HEK293 (cell line): Measurements from ENCODE around the gene FRMD8.

ENCODE experiments used
- CTCF ChIP-seq: fragments of 450-650 bp; formaldehyde crosslinking; IDR thresholded peaks from 2 replicates; pipeline ENCODE4 v1.5.1; 2016; ENCODE audit warnings: missing biosample characterization, missing genetic modification characterization
- MEIS1 ChIP-seq: sonication (generic); formaldehyde crosslinking; IDR thresholded peaks from 2 replicates; pipeline ENCODE4 v1.8.1; 2022; ENCODE audit warnings: missing genetic modification reagents, mild to moderate bottlenecking, borderline replicate concordance
- PRDM10 ChIP-seq: fragments of 450-650 bp; formaldehyde crosslinking; IDR thresholded peaks from 2 replicates; pipeline ENCODE4 v1.5.1; 2016; ENCODE audit warnings: missing biosample characterization, missing genetic modification characterization
- PRDM4 ChIP-seq: fragments of 450-650 bp; formaldehyde crosslinking; IDR thresholded peaks from 2 replicates; pipeline ENCODE4 v1.5.1; 2017; ENCODE audit warnings: missing biosample characterization, missing genetic modification characterization
- ZBTB26 ChIP-seq: fragments of 450-650 bp; formaldehyde crosslinking; optimal IDR thresholded peaks from 2 replicates; pipeline ENCODE3; 2016; ENCODE audit warnings: missing biosample characterization, mild to moderate bottlenecking, missing genetic modification characterization
- ZNF280D ChIP-seq: fragments of 450-650 bp; formaldehyde crosslinking; IDR thresholded peaks from 2 replicates; pipeline ENCODE4 v1.5.1; 2016; ENCODE audit warnings: missing biosample characterization, missing genetic modification characterization
- ZNF549 ChIP-seq: fragments of 450-650 bp; IDR thresholded peaks from 2 replicates; pipeline ENCODE4 v1.5.1; 2018; ENCODE audit warnings: missing biosample characterization, missing genetic modification characterization, mild to moderate bottlenecking, inconsistent platforms, moderate library complexity
- ZNF707 ChIP-seq: fragments of 450-650 bp; formaldehyde crosslinking; IDR thresholded peaks from 2 replicates; pipeline ENCODE4 v1.5.1; 2016; ENCODE audit warnings: missing biosample characterization, missing genetic modification characterization

GRCh38 chr11:65414776-65415498 is 28.5 kb downstream of the FRMD8 start:
- no peak for TF ChIP-seq CTCF (tag by site-specific recombination)
- no peak for TF ChIP-seq ZNF707 (tag by site-specific recombination)
- TF ChIP-seq MEIS1 (CRISPR knock-in tag) = no peak
- TF ChIP-seq ZNF549 (tag by site-specific recombination) = no peak
- TF ChIP-seq PRDM4 (tag by site-specific recombination) = no peak
- no peak for TF ChIP-seq ZNF280D (tag by site-specific recombination)
- TF ChIP-seq ZBTB26 (tag by site-specific recombination) = no peak
- TF ChIP-seq PRDM10 (tag by site-specific recombination) = no peak
